Tibial nerve (tissue), 4 donors: Measurements from ENCODE around the gene WBP11. TPM values are rescaled to one million over a fixed set of nuclear protein-coding genes. Genes with fewer than 3 reads are reported as not detected.

Experiments used
- DNase-seq, 2 donors: peaks; one replicate each; pipeline ENCODE4 v3.0.0-alpha.2; 2019; ENCODE audit warnings: low spot score in 2 of 2
- H3K27ac ChIP-seq, 4 donors: fragments of 200-600 bp; sonication (generic) in 3 of 4; one replicate each; pipeline ENCODE4 v1.5.1; 2017 to 2019; ENCODE audit warnings: mild to moderate bottlenecking in 1 of 4
- H3K27me3 ChIP-seq, 2 donors: fragments of 200-600 bp; sonication (generic) in 1 of 2; one replicate each; pipeline versions ENCODE4 v1.5.1 to v1.6.0; 2017 to 2019
- H3K36me3 ChIP-seq, 3 donors: fragments of 200-600 bp; sonication (generic); one replicate each; pipeline ENCODE4 v1.5.1; 2018 to 2019
- H3K4me1 ChIP-seq, 4 donors: fragments of 200-600 bp; sonication (generic) in 3 of 4; one replicate each; pipeline ENCODE4 v1.5.1; 2017 to 2019
- H3K4me3 ChIP-seq, 4 donors: fragments of 200-600 bp; sonication (generic) in 3 of 4; one replicate each; pipeline ENCODE4 v1.5.1; 2017 to 2019; ENCODE audit warnings: mild to moderate bottlenecking in 1 of 4, moderate library complexity in 1 of 4
- H3K9me3 ChIP-seq, 4 donors: fragments of 200-600 bp; sonication (generic) in 3 of 4; one replicate each; pipeline ENCODE4 v1.5.1; 2017 to 2019
- CTCF ChIP-seq, 5 experiments: fragments of 200-600 bp in 3 of 5; fragments of 450-650 bp in 2 of 5; sonication (generic) in 3 of 5; IDR thresholded peaks; one replicate each; pipeline ENCODE4 v1.5.1; 2016 to 2019; ENCODE audit warnings: antibody characterized with exemption in 5 of 5, mild to moderate bottlenecking in 3 of 5, moderate library complexity in 2 of 5
- EP300 ChIP-seq, 2 donors: sonication (generic); formaldehyde crosslinking; IDR thresholded peaks; one replicate each; pipeline ENCODE4 v1.6.1; 2017; ENCODE audit warnings: antibody characterized with exemption in 2 of 2, mild to moderate bottlenecking in 1 of 2
- POLR2A ChIP-seq, 2 donors: fragments of 450-650 bp; IDR thresholded peaks; one replicate each; pipeline ENCODE4 v1.6.1; 2017; ENCODE audit warnings: antibody characterized with exemption in 2 of 2, mild to moderate bottlenecking in 2 of 2, moderate library complexity in 2 of 2
- WGBS, 2 donors: methylation state at CpG; one replicate each; pipeline ENCODE4 v1.1.5; 2018; 5-methylcytosine and 5-hydroxymethylcytosine counted together
- total RNA-seq, 4 donors: library from RNA; depleted of rRNA; stranded (reverse); fragments of >200 nt; gene quantifications; one replicate each; pipeline ENCODE4 v1.1.0, GENCODE V29; 2016

The WBP11 gene
- total RNA-seq, 4 donors from 2014 or later: 11.7 to 22.6 (median 19.2) TPM

GRCh38 chr12:14846876-14847580 lies 43.8 kb upstream of the WBP11 start:
- Histone ChIP-seq H3K27me3 (no peaks in the 10 kb centered on the region), H3K27ac (peak overlapping the region in 1 of 4 donors; percentile 70), H3K36me3 (no peaks in the 10 kb centered on the region), H3K4me1 (peaks cover 0 to 61% (median 17%) of the 10 kb centered on the region in 4 donors), H3K9me3 (no peaks in the 10 kb centered on the region), H3K4me3 (no peak overlapping the region)
- TF ChIP-seq EP300 (IDR thresholded peaks at IDR 0.05): peak in 1 of 2 donors; percentile 58
- no peak for TF ChIP-seq POLR2A (IDR thresholded peaks at IDR 0.05)
- DNase-seq: no peak
- WGBS, 2 donors: 49 to 51% methylated on average over 4 of the region's 4 CpGs

GRCh38 chr12:14846042-14846587 lies 42.8 kb upstream of the WBP11 start:
- no peaks in the 10 kb centered on the region for H3K9me3 ChIP-seq
- H3K27me3 ChIP-seq: no peaks in the 10 kb centered on the region
- TF ChIP-seq EP300 (IDR thresholded peaks at IDR 0.05) (peak in 1 of 2 donors; percentile 32), CTCF (IDR thresholded peaks at IDR 0.05) (no peak)
- H3K4me1 ChIP-seq: peaks cover 0 to 70% (median 22%) of the 10 kb centered on the region in 4 donors
- DNase-seq: no peak
- H3K27ac ChIP-seq: peak overlapping the region in 2 of 4 donors; percentile 52 to 70
- H3K36me3 ChIP-seq: no peaks in the 10 kb centered on the region
- 49% methylated on average over 3 of the region's 3 CpGs for WGBS, 2 donors
- no peak overlapping the region for H3K4me3 ChIP-seq

DNA sequence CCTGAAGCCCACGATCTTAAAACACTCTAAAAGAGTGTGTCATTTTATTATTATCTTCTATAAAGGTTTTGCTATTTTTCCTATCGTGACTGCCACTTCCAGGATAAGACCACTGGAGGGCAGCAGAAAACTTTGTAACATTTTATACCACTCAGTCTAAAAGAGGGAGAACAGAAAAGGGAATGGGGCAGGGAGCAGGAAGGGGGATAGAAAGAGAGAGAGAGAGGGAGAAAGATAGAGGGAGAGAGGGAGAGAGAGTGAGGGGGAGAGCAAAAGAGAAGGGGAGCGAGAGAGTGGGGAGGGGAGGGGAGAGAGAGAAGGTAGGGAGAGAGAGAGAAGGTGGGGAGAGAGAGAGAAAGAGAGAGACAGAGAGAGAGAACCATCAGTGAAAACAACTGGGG lies 42.1 kb upstream of the WBP11 start:
- Histone ChIP-seq H3K27me3 (no peaks in the 10 kb centered on the region), H3K9me3 (no peaks in the 10 kb centered on the region), H3K27ac (peak overlapping the region in 2 of 4 donors; percentile 52 to 70), H3K36me3 (no peaks in the 10 kb centered on the region), H3K4me3 (no peak overlapping the region), H3K4me1 (peaks cover 0 to 77% (median 22%) of the 10 kb centered on the region in 4 donors)
- peak in 1 of 2 donors; percentile 81 for DNase-seq
- WGBS, 2 donors: 8 to 12% methylated on average over 3 of the region's 3 CpGs
- peak; percentile 70 to 88 (median 76) for TF ChIP-seq CTCF (IDR thresholded peaks at IDR 0.05)
- no peak for TF ChIP-seq EP300 (IDR thresholded peaks at IDR 0.05)
- TF ChIP-seq POLR2A (IDR thresholded peaks at IDR 0.05): no peak

GRCh38 chr12:14844401-14844800 lies 41.1 kb upstream of the WBP11 start:
- Histone ChIP-seq H3K4me3 (no peak overlapping the region), H3K36me3 (no peaks in the 10 kb centered on the region), H3K4me1 (peaks cover 0 to 68% (median 22%) of the 10 kb centered on the region in 4 donors), H3K9me3 (no peaks in the 10 kb centered on the region), H3K27ac (no peak overlapping the region), H3K27me3 (no peaks in the 10 kb centered on the region)
- no peak for DNase-seq
- TF ChIP-seq EP300 (IDR thresholded peaks at IDR 0.05) (no peak), CTCF (IDR thresholded peaks at IDR 0.05) (no peak), POLR2A (IDR thresholded peaks at IDR 0.05) (no peak)

DNA sequence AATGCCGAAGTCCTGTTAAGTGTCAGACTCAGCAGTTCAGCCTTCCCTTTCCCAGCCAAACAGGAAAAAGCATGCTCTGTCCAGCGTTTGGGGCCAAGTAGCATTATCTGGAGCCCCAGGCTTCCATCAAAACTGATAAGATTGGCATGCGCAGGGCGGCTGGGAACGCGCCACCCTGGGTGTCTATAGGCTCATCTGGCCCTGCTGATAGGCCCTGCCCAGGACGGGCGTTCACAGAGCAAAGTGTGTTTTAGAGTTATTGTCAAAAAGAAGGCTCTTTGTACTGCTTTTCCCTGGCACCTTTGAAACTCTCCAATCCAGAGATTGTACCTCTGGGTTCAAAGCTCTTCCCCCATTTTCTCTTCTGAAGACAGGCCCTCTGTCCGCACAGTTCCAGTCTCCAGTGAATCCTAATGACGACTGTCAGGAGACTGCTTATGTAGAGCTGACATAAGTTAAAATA lies 40.2 kb upstream of the WBP11 start, which contains the start of gene ART4:
ART4 (minus strand) TSS at position 102 of the 463 bp plus-strand sequence. CDS start 413 bp downstream, outside the sequence.
- Histone ChIP-seq H3K4me1 (peaks cover 0 to 60% (median 20%) of the 10 kb centered on the region in 4 donors), H3K36me3 (no peaks in the 10 kb centered on the region), H3K27ac (peak within 1 kb of the TSS in 3 of 4 donors; percentile 52 to 75 (median 74)), H3K9me3 (no peaks in the 10 kb centered on the region), H3K4me3 (no peak within 1 kb of the TSS), H3K27me3 (no peaks in the 10 kb centered on the region)
- TF ChIP-seq CTCF (IDR thresholded peaks at IDR 0.05) (no peak), EP300 (IDR thresholded peaks at IDR 0.05) (no peak), POLR2A (IDR thresholded peaks at IDR 0.05) (no peak)
- no peak for DNase-seq
- 74 to 81% methylated on average over 10 of the region's 10 CpGs for WGBS, 2 donors
